ENCODE results near the gene NAPG.

- TF ChIP-seq POLR2AphosphoS5 (IDR thresholded peaks at IDR 0.05; ENCODE audit: low read depth, low read length) (no peak), CTCF (IDR thresholded peaks at IDR 0.05 in 2 of 3, conservative IDR thresholded peaks at IDR 0.05 in 1 of 3; ENCODE audit: borderline replicate concordance in 1 of 3, insufficient read depth in 1 of 3, low read depth in 2 of 3, low read length in 2 of 3) (no peak), EZH2 (IDR thresholded peaks at IDR 0.05) (no peak), RAD21 (IDR thresholded peaks at IDR 0.05; ENCODE audit: low read depth) (no peak), SIN3A (IDR thresholded peaks at IDR 0.05; ENCODE audit: low read depth) (no peak), SP1 (IDR thresholded peaks at IDR 0.05; ENCODE audit: low read depth) (no peak), JUND (IDR thresholded peaks at IDR 0.05) (no peak), FOSL1 (IDR thresholded peaks at IDR 0.05; ENCODE audit: low read depth) (no peak)
These were observed 44.0 kb upstream of the NAPG start for GRCh38 chr18:10481831-10482230.

Data from HCT116 (cell line).